ENCODE measurements around the gene GINS1. TPM values are rescaled to one million over a fixed set of nuclear protein-coding genes. Genes with fewer than 3 reads are reported as not detected.
A peak's percentile ranks its signal among the peaks of the same experiment; 100 is the strongest.

The GINS1 gene
- total and polyA plus RNA-seq, 7 experiments from 2014 or later, result 0.44 to 24.9 (median 0.88) TPM

GRCh38 chr20:25408890-25409289 is 1.4 kb downstream of the GINS1 start:
- H3K27ac Mint-ChIP-seq, result peak overlapping the region in 2 of 9 donors; percentile 68 to 69
- peaks cover 0 to 9% (median 4%) of the 10 kb centered on the region in 11 donors for H3K9me3 Mint-ChIP-seq
- H3K36me3 Mint-ChIP-seq, result peaks cover 0 to 7% (median 0%) of the 10 kb centered on the region in 5 donors
- CTCF ChIA-PET, result interaction anchor here (1.2 to 1.7 kb wide), 2 partner anchors 10 to 113 kb away, joined by 3 to 8 read pairs; no protein-coding TSS in a partner anchor
- Histone ChIP-seq H3K27ac (ENCODE audit: low read depth, low read length) (no peak overlapping the region), H3K4me3 (ENCODE audit: low read length) (no peak overlapping the region), H3K9me3 (ENCODE audit: control insufficient read depth in 2 of 3, low read length in 3 of 3) (peaks cover 0 to 4% (median 0%) of the 10 kb centered on the region in 3 experiments), H3K36me3 (ENCODE audit: control insufficient read depth in 2 of 3, insufficient read depth in 3 of 3, low read length in 3 of 3) (no peaks in the 10 kb centered on the region), H3K4me1 (ENCODE audit: control insufficient read depth in 2 of 2, insufficient read depth in 2 of 2, low read length in 2 of 2) (peaks cover 6 to 11% of the 10 kb centered on the region in 2 donors), H3K27me3 (ENCODE audit: control insufficient read depth in 2 of 2, insufficient read depth in 2 of 2, low read length in 2 of 2) (no peaks in the 10 kb centered on the region)
- DNase-seq (no peak), ATAC-seq (no peak)
- H3K4me1 Mint-ChIP-seq, result peaks cover 4 to 25% (median 13%) of the 10 kb centered on the region in 7 donors
- POLR2A ChIA-PET, result no interaction called here
- H3K4me3 Mint-ChIP-seq, result peak overlapping the region in 3 of 10 donors; percentile 12 to 94 (median 66)
- intact Hi-C loops (cut with micrococcal nuclease), result loop anchor here (5.0 kb wide), 3 partner anchors 162 to 352 kb away; partner anchors contain the start of genes PYGB (in 2 of the 2), ACSS1 (in 1 of the 2) and NANP (in 1 of the 2)
- H3K27me3 Mint-ChIP-seq, result no peaks in the 10 kb centered on the region

GRCh38 chr20:25418776-25419175 is 11.3 kb downstream of the GINS1 start:
- Histone ChIP-seq H3K4me3 (ENCODE audit: low read length) (no peak overlapping the region), H3K9me3 (ENCODE audit: control insufficient read depth in 2 of 3, low read length in 3 of 3) (no peaks in the 10 kb centered on the region), H3K4me1 (ENCODE audit: control insufficient read depth in 2 of 2, insufficient read depth in 2 of 2, low read length in 2 of 2) (no peaks in the 10 kb centered on the region), H3K36me3 (ENCODE audit: control insufficient read depth in 2 of 3, insufficient read depth in 3 of 3, low read length in 3 of 3) (no peaks in the 10 kb centered on the region), H3K27me3 (ENCODE audit: control insufficient read depth in 2 of 2, insufficient read depth in 2 of 2, low read length in 2 of 2) (no peaks in the 10 kb centered on the region), H3K27ac (ENCODE audit: low read depth, low read length) (no peak overlapping the region)
- CTCF ChIA-PET, result no interaction called here
- Mint-ChIP-seq H3K9me3 (peaks cover 0 to 1% (median 0%) of the 10 kb centered on the region in 11 donors), H3K36me3 (peaks cover 0 to 9% (median 0%) of the 10 kb centered on the region in 5 donors), H3K27me3 (no peaks in the 10 kb centered on the region), H3K27ac (no peak overlapping the region), H3K4me3 (no peak overlapping the region), H3K4me1 (peaks cover 0 to 3% (median 0%) of the 10 kb centered on the region in 7 donors)
- intact Hi-C loops (cut with micrococcal nuclease), result no loop called here
- no peak for DNase-seq
- no peak for ATAC-seq
- POLR2A ChIA-PET, result no interaction called here

- no peaks in the 10 kb centered on the region for H3K36me3 ChIP-seq (ENCODE audit: control insufficient read depth in 2 of 3, insufficient read depth in 3 of 3, low read length in 3 of 3)
- no peak overlapping the region for H3K27ac Mint-ChIP-seq
- H3K9me3 Mint-ChIP-seq, result no peaks in the 10 kb centered on the region
- intact Hi-C loops (cut with micrococcal nuclease), result no loop called here
- peaks cover 0 to 13% (median 0%) of the 10 kb centered on the region in 5 donors for H3K36me3 Mint-ChIP-seq
- no peaks in the 10 kb centered on the region for H3K27me3 ChIP-seq (ENCODE audit: control insufficient read depth in 2 of 2, insufficient read depth in 2 of 2, low read length in 2 of 2)
- H3K9me3 ChIP-seq (ENCODE audit: control insufficient read depth in 2 of 3, low read length in 3 of 3), result no peaks in the 10 kb centered on the region
- H3K27ac ChIP-seq (ENCODE audit: low read depth, low read length), result no peak overlapping the region
- no peak overlapping the region for H3K4me3 ChIP-seq (ENCODE audit: low read length)
- ATAC-seq (no peak), DNase-seq (no peak)
- peaks cover 0 to 3% (median 0%) of the 10 kb centered on the region in 7 donors for H3K4me1 Mint-ChIP-seq
- ChIA-PET POLR2A (no interaction called here), CTCF (no interaction called here)
- no peaks in the 10 kb centered on the region for H3K4me1 ChIP-seq (ENCODE audit: control insufficient read depth in 2 of 2, insufficient read depth in 2 of 2, low read length in 2 of 2)
- H3K27me3 Mint-ChIP-seq, result no peaks in the 10 kb centered on the region
- H3K4me3 Mint-ChIP-seq, result no peak overlapping the region
Measured at GRCh38 chr20:25421102-25421501, 13.6 kb downstream of the GINS1 start.

- Histone ChIP-seq H3K4me3 (ENCODE audit: low read length) (no peak overlapping the region), H3K4me1 (ENCODE audit: control insufficient read depth in 2 of 2, insufficient read depth in 2 of 2, low read length in 2 of 2) (no peaks in the 10 kb centered on the region), H3K36me3 (ENCODE audit: control insufficient read depth in 2 of 3, insufficient read depth in 3 of 3, low read length in 3 of 3) (no peaks in the 10 kb centered on the region), H3K9me3 (ENCODE audit: control insufficient read depth in 2 of 3, low read length in 3 of 3) (no peaks in the 10 kb centered on the region), H3K27ac (ENCODE audit: low read depth, low read length) (no peak overlapping the region), H3K27me3 (ENCODE audit: control insufficient read depth in 2 of 2, insufficient read depth in 2 of 2, low read length in 2 of 2) (no peaks in the 10 kb centered on the region)
- ChIA-PET POLR2A (no interaction called here), CTCF (interaction anchor here (0.7 kb wide), 1 partner anchor 1409 kb away, joined by 3 read pairs; no protein-coding TSS in a partner anchor)
- no peaks in the 10 kb centered on the region for H3K27me3 Mint-ChIP-seq
- H3K27ac Mint-ChIP-seq, result no peak overlapping the region
- DNase-seq, result no peak
- peaks cover 0 to 19% (median 0%) of the 10 kb centered on the region in 5 donors for H3K36me3 Mint-ChIP-seq
- H3K4me1 Mint-ChIP-seq, result peaks cover 0 to 3% (median 0%) of the 10 kb centered on the region in 7 donors
- no peak overlapping the region for H3K4me3 Mint-ChIP-seq
- intact Hi-C loops (cut with micrococcal nuclease), result no loop called here
- H3K9me3 Mint-ChIP-seq, result no peaks in the 10 kb centered on the region
- ATAC-seq, result no peak
Measured at GRCh38 chr20:25422032-25422431, 14.6 kb downstream of the GINS1 start.

GRCh38 chr20:25424536-25424935 is 17.1 kb downstream of the GINS1 start:
- Histone ChIP-seq H3K9me3 (ENCODE audit: control insufficient read depth in 2 of 3, low read length in 3 of 3) (no peaks in the 10 kb centered on the region), H3K36me3 (ENCODE audit: control insufficient read depth in 2 of 3, insufficient read depth in 3 of 3, low read length in 3 of 3) (no peaks in the 10 kb centered on the region), H3K27ac (ENCODE audit: low read depth, low read length) (no peak overlapping the region), H3K4me3 (ENCODE audit: low read length) (no peak overlapping the region), H3K4me1 (ENCODE audit: control insufficient read depth in 2 of 2, insufficient read depth in 2 of 2, low read length in 2 of 2) (no peaks in the 10 kb centered on the region), H3K27me3 (ENCODE audit: control insufficient read depth in 2 of 2, insufficient read depth in 2 of 2, low read length in 2 of 2) (no peaks in the 10 kb centered on the region)
- H3K27ac Mint-ChIP-seq, result no peak overlapping the region
- H3K4me1 Mint-ChIP-seq, result peaks cover 0 to 3% (median 0%) of the 10 kb centered on the region in 7 donors
- H3K9me3 Mint-ChIP-seq, result no peaks in the 10 kb centered on the region
- ATAC-seq (no peak), DNase-seq (no peak)
- H3K27me3 Mint-ChIP-seq, result no peaks in the 10 kb centered on the region
- intact Hi-C loops (cut with micrococcal nuclease), result no loop called here
- H3K4me3 Mint-ChIP-seq, result no peak overlapping the region
- H3K36me3 Mint-ChIP-seq, result peaks cover 0 to 29% (median 3%) of the 10 kb centered on the region in 5 donors
- POLR2A ChIA-PET, result no interaction called here
- CTCF ChIA-PET, result no interaction called here

GRCh38 chr20:25437153-25437581 is 29.7 kb downstream of the GINS1 start:
- ATAC-seq (no peak), DNase-seq (no peak)
- Mint-ChIP-seq H3K27me3 (no peaks in the 10 kb centered on the region), H3K36me3 (peaks cover 0 to 7% (median 0%) of the 10 kb centered on the region in 5 donors), H3K9me3 (no peaks in the 10 kb centered on the region), H3K4me1 (peaks cover 0 to 6% (median 3%) of the 10 kb centered on the region in 7 donors), H3K27ac (no peak overlapping the region), H3K4me3 (no peak overlapping the region)
- Histone ChIP-seq H3K27me3 (ENCODE audit: control insufficient read depth in 2 of 2, insufficient read depth in 2 of 2, low read length in 2 of 2) (no peaks in the 10 kb centered on the region), H3K4me3 (ENCODE audit: low read length) (no peak overlapping the region), H3K4me1 (ENCODE audit: control insufficient read depth in 2 of 2, insufficient read depth in 2 of 2, low read length in 2 of 2) (no peaks in the 10 kb centered on the region), H3K36me3 (ENCODE audit: control insufficient read depth in 2 of 3, insufficient read depth in 3 of 3, low read length in 3 of 3) (no peaks in the 10 kb centered on the region), H3K9me3 (ENCODE audit: control insufficient read depth in 2 of 3, low read length in 3 of 3) (no peaks in the 10 kb centered on the region), H3K27ac (ENCODE audit: low read depth, low read length) (no peak overlapping the region)
- intact Hi-C loops (cut with micrococcal nuclease), result no loop called here
- ChIA-PET POLR2A (no interaction called here), CTCF (no interaction called here)

GRCh38 chr20:25439328-25439727 is 31.9 kb downstream of the GINS1 start:
- Mint-ChIP-seq H3K36me3 (peaks cover 0 to 7% (median 0%) of the 10 kb centered on the region in 5 donors), H3K27me3 (no peaks in the 10 kb centered on the region), H3K4me1 (peaks cover 0 to 6% (median 3%) of the 10 kb centered on the region in 7 donors), H3K9me3 (no peaks in the 10 kb centered on the region), H3K4me3 (no peak overlapping the region), H3K27ac (peak overlapping the region in 1 of 9 donors; percentile 87)
- no peaks in the 10 kb centered on the region for H3K27me3 ChIP-seq (ENCODE audit: control insufficient read depth in 2 of 2, insufficient read depth in 2 of 2, low read length in 2 of 2)
- intact Hi-C loops (cut with micrococcal nuclease), result no loop called here
- H3K4me3 ChIP-seq (ENCODE audit: low read length), result no peak overlapping the region
- H3K27ac ChIP-seq (ENCODE audit: low read depth, low read length), result no peak overlapping the region
- ATAC-seq (no peak), DNase-seq (no peak)
- H3K9me3 ChIP-seq (ENCODE audit: control insufficient read depth in 2 of 3, low read length in 3 of 3), result no peaks in the 10 kb centered on the region
- ChIA-PET POLR2A (no interaction called here), CTCF (no interaction called here)
- no peaks in the 10 kb centered on the region for H3K4me1 ChIP-seq (ENCODE audit: control insufficient read depth in 2 of 2, insufficient read depth in 2 of 2, low read length in 2 of 2)
- H3K36me3 ChIP-seq (ENCODE audit: control insufficient read depth in 2 of 3, insufficient read depth in 3 of 3, low read length in 3 of 3), result no peaks in the 10 kb centered on the region

Measured in naive thymus-derived CD4-positive, alpha-beta T cell (primary cell).